Endothelial cell (in vitro differentiated cells): ENCODE measurements around the gene CALCR. TPM values are rescaled to one million over a fixed set of nuclear protein-coding genes. Genes with fewer than 3 reads are reported as not detected.

Experiments
- DNase-seq: peaks from one replicate; pipeline ENCODE4 v3.0.0; 2021; ENCODE audit warnings: low spot score
- H3K27ac Mint-ChIP-seq: one replicate; pipeline ENCODE4 v1.8.0; 2021; ENCODE audit warnings: mixed read lengths, inconsistent platforms; ENCODE audit not compliant: unreplicated experiment
- H3K27me3 Mint-ChIP-seq: one replicate; pipeline ENCODE4 v1.8.0; 2021; ENCODE audit warnings: mild to moderate bottlenecking, moderate library complexity, mixed read lengths, inconsistent platforms; ENCODE audit not compliant: unreplicated experiment
- H3K36me3 Mint-ChIP-seq: one replicate; pipeline ENCODE4 v1.8.0; 2021; ENCODE audit warnings: mild to moderate bottlenecking, low read depth, mixed read lengths, inconsistent platforms; ENCODE audit not compliant: unreplicated experiment
- H3K4me1 Mint-ChIP-seq: one replicate; pipeline ENCODE4 v1.8.0; 2021; ENCODE audit warnings: mild to moderate bottlenecking, mixed read lengths, inconsistent platforms; ENCODE audit not compliant: unreplicated experiment
- H3K4me3 Mint-ChIP-seq: one replicate; pipeline ENCODE4 v1.8.0; 2021; ENCODE audit warnings: mild to moderate bottlenecking, mixed read lengths, inconsistent platforms; ENCODE audit not compliant: unreplicated experiment
- H3K9me3 Mint-ChIP-seq: one replicate; pipeline ENCODE4 v1.8.0; 2021; ENCODE audit warnings: mixed read lengths, inconsistent platforms; ENCODE audit not compliant: unreplicated experiment
- CTCF ChIP-seq: fragments of 200-600 bp; sonication (generic); IDR thresholded peaks from one replicate; pipeline ENCODE4 v1.5.0; 2021; ENCODE audit warnings: antibody characterized with exemption; ENCODE audit not compliant: unreplicated experiment
- total RNA-seq: library from RNA; stranded (reverse); fragmentation: NEBNext Ultra II Directional; extraction: Animal tissue kit (Norgen Biotek cat#: 25700); gene quantifications from one replicate; pipeline ENCODE4 v1.2.1, GENCODE V29; 2021; ENCODE audit not compliant: unreplicated experiment

CALCR gene
- total RNA-seq, 1 donor from 2014 or later: 0.62 TPM

- no peak overlapping the region for H3K27ac Mint-ChIP-seq
Observed at GRCh38 chr7:93407239-93407638, 167.3 kb downstream of the CALCR start.

GRCh38 chr7:93402944-93403343 is 171.6 kb downstream of the CALCR start:
- H3K36me3 Mint-ChIP-seq: no peaks in the 10 kb centered on the region
- H3K9me3 Mint-ChIP-seq: no peaks in the 10 kb centered on the region
- no peak for DNase-seq
- no peak for TF ChIP-seq CTCF
- H3K4me3 Mint-ChIP-seq: no peak overlapping the region
- no peak overlapping the region for H3K27ac Mint-ChIP-seq
- no peaks in the 10 kb centered on the region for H3K4me1 Mint-ChIP-seq
- H3K27me3 Mint-ChIP-seq: no peaks in the 10 kb centered on the region

More at GRCh38 chr7:93407239-93407638, 167.3 kb downstream of the CALCR start:
- H3K9me3 Mint-ChIP-seq: no peaks in the 10 kb centered on the region
- no peak for TF ChIP-seq CTCF
- no peak for DNase-seq
- no peaks in the 10 kb centered on the region for H3K4me1 Mint-ChIP-seq
- no peaks in the 10 kb centered on the region for H3K27me3 Mint-ChIP-seq
- H3K36me3 Mint-ChIP-seq: no peaks in the 10 kb centered on the region
- no peak overlapping the region for H3K4me3 Mint-ChIP-seq

- no peak overlapping the region for H3K27ac Mint-ChIP-seq
Observed at GRCh38 chr7:93399642-93400041, 174.9 kb downstream of the CALCR start.

GRCh38 chr7:93392984-93393383 is 181.5 kb downstream of the CALCR start:
- Mint-ChIP-seq H3K27ac (no peak overlapping the region), H3K36me3 (no peaks in the 10 kb centered on the region), H3K27me3 (peaks cover under 1% of the 10 kb centered on the region), H3K4me3 (no peak overlapping the region), H3K9me3 (no peaks in the 10 kb centered on the region), H3K4me1 (no peaks in the 10 kb centered on the region)
- TF ChIP-seq CTCF: no peak
- DNase-seq: no peak

More at GRCh38 chr7:93399642-93400041, 174.9 kb downstream of the CALCR start:
- no peaks in the 10 kb centered on the region for H3K27me3 Mint-ChIP-seq
- no peak overlapping the region for H3K4me3 Mint-ChIP-seq
- TF ChIP-seq CTCF: no peak
- H3K4me1 Mint-ChIP-seq: no peaks in the 10 kb centered on the region
- H3K36me3 Mint-ChIP-seq: no peaks in the 10 kb centered on the region
- no peak for DNase-seq
- H3K9me3 Mint-ChIP-seq: no peaks in the 10 kb centered on the region

- TF ChIP-seq CTCF: no peak
- Mint-ChIP-seq H3K4me1 (no peaks in the 10 kb centered on the region), H3K4me3 (no peak overlapping the region), H3K36me3 (no peaks in the 10 kb centered on the region), H3K27me3 (peaks cover 3% of the 10 kb centered on the region), H3K9me3 (no peaks in the 10 kb centered on the region), H3K27ac (no peak overlapping the region)
- no peak for DNase-seq
Observed at GRCh38 chr7:93390660-93391059, 183.9 kb downstream of the CALCR start.
